Neural progenitor cell (in vitro differentiated cells): Measurements from ENCODE around the gene TRHDE. TPM values are rescaled to one million over a fixed set of nuclear protein-coding genes. Genes with fewer than 3 reads are reported as not detected.
A peak's percentile ranks its signal among the peaks of the same experiment; 100 is the strongest.

Source experiments
- DNase-seq: peaks from one replicate; pipeline ENCODE4 v3.0.0-alpha.2; 2016; ENCODE audit warnings: low spot score
- H2AFZ ChIP-seq: fragments of 200-600 bp; sonication (generic); replicated peaks from 2 replicates; pipeline ENCODE4 v1.6.1; 2016; ENCODE audit warnings: antibody characterized with exemption
- H3F3A ChIP-seq: fragments of 200-600 bp; sonication (generic); 2 replicates; pipeline ENCODE4 v1.6.1; 2016; ENCODE audit warnings: antibody characterized with exemption, low read depth
- H3K27ac ChIP-seq: fragments of 200-600 bp; sonication (generic); 2 replicates; pipeline ENCODE4 v1.5.1; 2016; ENCODE audit warnings: mild to moderate bottlenecking
- H3K27me3 ChIP-seq: fragments of 200-600 bp; sonication (generic); 2 replicates; pipeline ENCODE4 v1.6.1; 2016; ENCODE audit warnings: mild to moderate bottlenecking, moderate library complexity
- H3K36me3 ChIP-seq: fragments of 200-600 bp; sonication (generic); 2 replicates; pipeline ENCODE4 v1.5.1; 2016
- H3K4me1 ChIP-seq: fragments of 200-600 bp; sonication (generic); 2 replicates; pipeline ENCODE4 v1.6.1; 2016; ENCODE audit warnings: mixed run types
- H3K4me2 ChIP-seq: fragments of 200-600 bp; sonication (generic); 2 replicates; pipeline ENCODE4 v1.6.1; 2016
- H3K4me3 ChIP-seq: fragments of 200-600 bp; sonication (generic); 2 replicates; pipeline ENCODE4 v1.5.1; 2016
- H3K79me2 ChIP-seq: fragments of 200-600 bp; sonication (generic); 2 replicates; pipeline ENCODE4 v1.6.1; 2016; ENCODE audit warnings: low read depth
- H3K9ac ChIP-seq: fragments of 200-600 bp; sonication (generic); 2 replicates; pipeline ENCODE4 v1.6.1; 2016
- H3K9me3 ChIP-seq: fragments of 200-600 bp; sonication (generic); 2 replicates; pipeline ENCODE4 v1.5.1; 2016; ENCODE audit warnings: low read depth
- H4K20me1 ChIP-seq: fragments of 200-600 bp; sonication (generic); 2 replicates; pipeline ENCODE4 v1.6.1; 2016; ENCODE audit warnings: low read depth
- H3K27ac Mint-ChIP-seq: 3 replicates; pipeline ENCODE4 v1.8.0; 2021; ENCODE audit warnings: mixed read lengths
- H3K27me3 Mint-ChIP-seq: 2 replicates; pipeline ENCODE4 v1.8.0; 2022; ENCODE audit warnings: low read depth, mild to moderate bottlenecking, inconsistent platforms, moderate library complexity, mixed read lengths; ENCODE audit not compliant: insufficient read depth
- H3K36me3 Mint-ChIP-seq: 3 replicates; pipeline ENCODE4 v1.8.0; 2021; ENCODE audit warnings: mixed read lengths
- H3K4me1 Mint-ChIP-seq: 3 replicates; pipeline ENCODE4 v1.8.0; 2021; ENCODE audit warnings: mixed read lengths
- H3K4me3 Mint-ChIP-seq: 3 replicates; pipeline ENCODE4 v1.8.0; 2021; ENCODE audit warnings: mild to moderate bottlenecking, moderate library complexity, mixed read lengths
- H3K9me3 Mint-ChIP-seq: 3 replicates; pipeline ENCODE4 v1.8.0; 2020; ENCODE audit warnings: mixed read lengths
- EZH2 ChIP-seq: fragments of 200-600 bp; sonication (generic); IDR thresholded peaks from 2 replicates; pipeline ENCODE4 v1.6.1; 2017; ENCODE audit warnings: antibody characterized with exemption, mild to moderate bottlenecking, moderate library complexity
- EZH2phosphoT487 ChIP-seq: fragments of 200-600 bp; sonication (generic); IDR thresholded peaks from 2 replicates; pipeline ENCODE4 v1.6.1; 2017; ENCODE audit warnings: antibody characterized with exemption
- total RNA-seq: library from RNA; depleted of rRNA; stranded (reverse); fragments of >200 nt; gene quantifications from 2 replicates; pipeline ENCODE4 v1.2.3, GENCODE V29; 2015; ENCODE audit warnings: low replicate concordance
- TF ChIP-seq, protein P1 (sequence below): fragments of 200-600 bp; sonication (generic); IDR thresholded peaks from 2 replicates; pipeline ENCODE4 v1.5.1; 2017; ENCODE audit warnings: antibody characterized with exemption, mild to moderate bottlenecking

Gene TRHDE
- total RNA-seq, 1 donor from 2014 or later = 4.5 TPM

DNA sequence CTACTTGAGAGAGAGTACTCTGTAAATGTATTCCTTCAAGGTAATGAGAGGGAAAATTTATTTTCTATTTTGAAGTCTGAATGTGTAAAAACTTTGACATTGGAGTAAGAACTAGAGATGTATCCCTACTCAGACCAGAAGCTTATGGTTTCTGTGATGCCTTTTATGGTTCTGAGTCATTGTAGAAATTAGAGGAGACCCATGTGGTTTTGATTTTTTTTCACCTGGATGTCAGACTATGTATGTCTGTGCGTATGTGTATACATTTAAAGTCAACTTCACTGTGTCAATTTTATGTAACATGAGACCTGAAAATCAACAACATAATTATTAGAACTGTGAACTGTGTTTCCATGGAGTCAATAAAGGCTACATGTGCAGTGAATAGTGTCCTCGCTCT is 302.0 kb downstream of the TRHDE start:
- TF ChIP-seq EZH2phosphoT487 (no peak), EZH2 (no peak)
- TF ChIP-seq, protein P1, sequence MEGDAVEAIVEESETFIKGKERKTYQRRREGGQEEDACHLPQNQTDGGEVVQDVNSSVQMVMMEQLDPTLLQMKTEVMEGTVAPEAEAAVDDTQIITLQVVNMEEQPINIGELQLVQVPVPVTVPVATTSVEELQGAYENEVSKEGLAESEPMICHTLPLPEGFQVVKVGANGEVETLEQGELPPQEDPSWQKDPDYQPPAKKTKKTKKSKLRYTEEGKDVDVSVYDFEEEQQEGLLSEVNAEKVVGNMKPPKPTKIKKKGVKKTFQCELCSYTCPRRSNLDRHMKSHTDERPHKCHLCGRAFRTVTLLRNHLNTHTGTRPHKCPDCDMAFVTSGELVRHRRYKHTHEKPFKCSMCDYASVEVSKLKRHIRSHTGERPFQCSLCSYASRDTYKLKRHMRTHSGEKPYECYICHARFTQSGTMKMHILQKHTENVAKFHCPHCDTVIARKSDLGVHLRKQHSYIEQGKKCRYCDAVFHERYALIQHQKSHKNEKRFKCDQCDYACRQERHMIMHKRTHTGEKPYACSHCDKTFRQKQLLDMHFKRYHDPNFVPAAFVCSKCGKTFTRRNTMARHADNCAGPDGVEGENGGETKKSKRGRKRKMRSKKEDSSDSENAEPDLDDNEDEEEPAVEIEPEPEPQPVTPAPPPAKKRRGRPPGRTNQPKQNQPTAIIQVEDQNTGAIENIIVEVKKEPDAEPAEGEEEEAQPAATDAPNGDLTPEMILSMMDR = no peak
- H3K27ac Mint-ChIP-seq = no peak overlapping the region
- no peak overlapping the region for H3K9ac ChIP-seq

DNA sequence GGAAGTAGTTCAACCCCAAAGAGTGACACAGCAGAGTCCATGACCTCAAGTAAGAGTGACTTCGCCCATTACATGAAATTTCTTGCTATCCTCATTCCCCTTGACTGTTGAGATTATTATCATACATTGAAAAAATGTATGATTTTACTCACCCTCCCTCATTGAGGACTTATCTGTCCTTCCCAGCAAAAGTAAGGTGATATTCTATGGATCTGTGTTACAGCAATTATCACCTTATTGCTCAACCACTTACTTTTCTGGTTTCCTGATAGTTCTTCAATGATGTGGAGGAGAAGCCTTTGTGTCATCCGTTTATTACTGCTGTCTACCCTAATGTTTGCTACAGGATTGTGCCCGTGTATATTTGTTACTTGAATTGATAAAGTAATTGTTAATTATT is 306.2 kb downstream of the TRHDE start:
- TF ChIP-seq EZH2phosphoT487 (no peak), EZH2 (no peak)
- TF ChIP-seq, protein P1 = no peak
- no peaks in the 10 kb centered on the region for H3K9me3 Mint-ChIP-seq

More for the DNA sequence above, 302.0 kb downstream of the TRHDE start:
- no peak for DNase-seq
- Mint-ChIP-seq H3K9me3 (no peaks in the 10 kb centered on the region), H3K27me3 (no peaks in the 10 kb centered on the region), H3K4me3 (no peak overlapping the region), H3K36me3 (no peaks in the 10 kb centered on the region), H3K4me1 (no peaks in the 10 kb centered on the region)
- no peaks in the 10 kb centered on the region for H3K79me2 ChIP-seq
- peak overlapping the region; percentile 45 for H2AFZ ChIP-seq
- no peak overlapping the region for H3K4me2 ChIP-seq
- H3K9me3 ChIP-seq = no peaks in the 10 kb centered on the region
- no peaks in the 10 kb centered on the region for H3K27me3 ChIP-seq
- no peaks in the 10 kb centered on the region for H3K4me1 ChIP-seq
- H3K36me3 ChIP-seq = no peaks in the 10 kb centered on the region
- no peak overlapping the region for H3K4me3 ChIP-seq
- no peaks in the 10 kb centered on the region for H3F3A ChIP-seq
- H4K20me1 ChIP-seq = no peaks in the 10 kb centered on the region
- no peak overlapping the region for H3K27ac ChIP-seq

DNA sequence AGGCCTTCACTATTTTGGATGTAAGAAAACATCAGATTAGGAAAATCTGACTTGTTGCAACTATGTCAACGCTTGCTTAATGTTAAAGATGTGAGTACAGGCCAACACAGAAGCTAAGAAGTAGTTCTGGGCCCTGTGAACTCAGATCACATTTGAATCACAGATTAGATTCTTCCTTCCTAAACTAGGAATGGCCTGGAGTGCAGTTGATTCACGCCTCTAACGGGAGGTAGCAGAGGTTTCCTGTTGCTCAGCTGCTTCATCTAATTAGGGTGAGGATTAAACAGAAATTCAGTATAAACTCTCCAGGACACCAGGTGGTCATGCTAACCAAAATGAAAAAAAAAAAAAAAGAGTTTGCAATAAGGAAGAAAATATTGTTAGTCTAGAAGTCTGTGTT is 314.3 kb downstream of the TRHDE start:
- Mint-ChIP-seq H3K27ac (no peak overlapping the region), H3K4me1 (peaks cover 20% of the 10 kb centered on the region), H3K4me3 (no peak overlapping the region), H3K9me3 (peaks cover 11% of the 10 kb centered on the region), H3K36me3 (peaks cover 3% of the 10 kb centered on the region), H3K27me3 (no peaks in the 10 kb centered on the region)
- Histone ChIP-seq H3K9ac (no peak overlapping the region), H3K4me3 (no peak overlapping the region), H3K4me1 (peaks cover 14% of the 10 kb centered on the region), H2AFZ (peak overlapping the region; percentile 74), H3K27ac (no peak overlapping the region), H3K4me2 (peak overlapping the region; percentile 1), H3K79me2 (no peaks in the 10 kb centered on the region), H3K9me3 (no peaks in the 10 kb centered on the region), H3F3A (no peaks in the 10 kb centered on the region), H4K20me1 (no peaks in the 10 kb centered on the region), H3K36me3 (no peaks in the 10 kb centered on the region), H3K27me3 (no peaks in the 10 kb centered on the region)
- DNase-seq = peak; percentile 31
- TF ChIP-seq EZH2phosphoT487 = no peak
- TF ChIP-seq, protein P1 = no peak
- TF ChIP-seq EZH2 = no peak

More for the DNA sequence above, 306.2 kb downstream of the TRHDE start:
- Histone ChIP-seq H3F3A (no peaks in the 10 kb centered on the region), H4K20me1 (no peaks in the 10 kb centered on the region), H3K9me3 (no peaks in the 10 kb centered on the region), H3K79me2 (no peaks in the 10 kb centered on the region), H3K27ac (no peak overlapping the region), H3K4me3 (no peak overlapping the region), H3K9ac (no peak overlapping the region), H2AFZ (no peak overlapping the region), H3K4me1 (no peaks in the 10 kb centered on the region), H3K4me2 (no peak overlapping the region), H3K27me3 (no peaks in the 10 kb centered on the region), H3K36me3 (no peaks in the 10 kb centered on the region)
- no peak for DNase-seq
- Mint-ChIP-seq H3K27me3 (no peaks in the 10 kb centered on the region), H3K4me1 (no peaks in the 10 kb centered on the region), H3K27ac (no peak overlapping the region), H3K36me3 (no peaks in the 10 kb centered on the region), H3K4me3 (no peak overlapping the region)
